ENCODE results near the gene PCBP3.

DNA sequence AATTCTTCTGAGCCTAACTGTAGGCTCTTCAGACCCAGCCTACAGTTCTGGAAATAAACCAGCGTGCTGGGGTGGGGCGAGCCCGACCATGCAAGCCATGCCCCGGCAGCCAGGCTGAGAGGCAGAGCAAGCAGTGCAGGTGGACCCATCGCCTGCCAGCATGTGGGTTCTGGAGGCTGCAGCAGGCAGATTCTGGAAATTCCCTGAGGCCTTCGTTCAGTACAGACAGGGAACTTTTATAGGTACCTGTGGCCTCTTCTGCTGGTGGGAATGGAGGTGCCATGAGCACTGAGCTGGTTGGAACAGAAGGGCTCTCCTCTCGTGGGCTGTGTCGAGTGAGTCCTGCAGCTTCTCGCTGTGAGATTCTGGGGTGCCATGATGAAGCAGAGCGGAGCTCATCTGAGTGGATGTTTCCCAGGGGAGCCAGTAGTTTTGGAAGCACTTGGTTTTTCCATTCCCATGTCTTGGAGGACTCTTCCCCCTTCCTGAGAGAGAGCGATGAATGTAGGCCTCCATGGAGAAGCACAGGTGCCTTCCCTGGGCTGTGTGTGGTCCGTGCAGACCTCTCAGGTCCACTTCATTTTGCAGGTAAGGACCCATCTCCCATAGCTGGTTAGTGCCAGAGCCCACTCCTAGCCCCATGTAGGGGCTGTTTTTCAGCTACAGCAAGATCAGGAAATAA is 94.1 kb downstream of the PCBP3 start:
- no peak for TF ChIP-seq ZNF766 (CRISPR knock-in tag; IDR thresholded peaks at IDR 0.05; ENCODE audit: borderline replicate concordance)
- TF ChIP-seq ATF7 (IDR thresholded peaks at IDR 0.05), result no peak
- TF ChIP-seq ATF7 (CRISPR knock-in tag; IDR thresholded peaks at IDR 0.05), result no peak
- no peak for TF ChIP-seq CTCF (CRISPR knock-in tag; IDR thresholded peaks at IDR 0.05)
- TF ChIP-seq KLF13 (CRISPR knock-in tag; IDR thresholded peaks at IDR 0.05), result no peak
- TF ChIP-seq EZH2 (conservative IDR thresholded peaks at IDR 0.05; ENCODE audit: low read depth, low read length), result no peak
- no peak for TF ChIP-seq RAD21 (CRISPR knock-in tag; IDR thresholded peaks at IDR 0.05)
- no peak for TF ChIP-seq ZNF792 (CRISPR knock-in tag; IDR thresholded peaks at IDR 0.05)
- no peak for TF ChIP-seq NFRKB (IDR thresholded peaks at IDR 0.05)
- TF ChIP-seq SYNCRIP (IDR thresholded peaks at IDR 0.05; ENCODE audit: insufficient read depth, low read depth, low read length), result no peak
- TF ChIP-seq MAZ (IDR thresholded peaks at IDR 0.05; ENCODE audit: borderline replicate concordance, low read depth, low read length), result no peak
- no peak for TF ChIP-seq MAZ (CRISPR knock-in tag; IDR thresholded peaks at IDR 0.05; ENCODE audit: low read depth)
- TF ChIP-seq FOXK1 (CRISPR knock-in tag; IDR thresholded peaks at IDR 0.05; ENCODE audit: borderline replicate concordance, low read depth), result no peak
- TF ChIP-seq KDM2A (CRISPR knock-in tag; IDR thresholded peaks at IDR 0.05; ENCODE audit: borderline replicate concordance, low read depth), result no peak
- TF ChIP-seq KLF12 (CRISPR knock-in tag; IDR thresholded peaks at IDR 0.05; ENCODE audit: borderline replicate concordance), result no peak

Data from HepG2 (cell line).